Measurements from ENCODE around the gene QKI. TPM values are rescaled to one million over a fixed set of nuclear protein-coding genes. Genes with fewer than 3 reads are reported as not detected.

Gene QKI
- total RNA-seq, 2 donors from 2014 or later, result 63.0 to 316 TPM

DNA sequence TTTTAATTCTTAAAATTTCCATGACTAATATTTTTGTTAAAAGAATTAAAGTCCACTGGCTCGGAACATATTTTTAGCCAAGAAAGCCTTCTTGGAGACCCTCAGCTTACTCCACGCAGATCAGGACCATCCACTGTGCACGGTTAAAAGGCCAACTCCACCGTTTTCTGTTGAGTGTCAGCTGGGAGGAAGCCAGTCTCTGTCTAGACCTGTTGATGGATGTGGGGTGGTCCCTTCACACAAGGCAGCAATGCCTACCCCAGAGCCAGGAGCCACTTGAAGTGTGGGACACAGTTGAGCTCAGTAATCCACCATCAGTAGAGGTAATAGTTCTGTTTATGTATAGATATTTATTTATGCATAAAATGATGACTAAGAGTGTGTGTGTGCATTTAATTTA is 19.9 kb upstream of the QKI start:
- no peaks in the 10 kb centered on the region for H3K36me3 ChIP-seq
- no peaks in the 10 kb centered on the region for H3K4me1 ChIP-seq (replicated peaks)
- no peaks in the 10 kb centered on the region for H3K9me3 ChIP-seq
- 88% methylated on average over 4 of the region's 4 CpGs for WGBS
- intact Hi-C loops (cut with DNase I), result loop anchor here (10.0 kb wide), 1 partner anchor 210 kb away; no protein-coding TSS in a partner anchor
- no peaks in the 10 kb centered on the region for H3K27me3 ChIP-seq (replicated peaks; ENCODE audit: insufficient read depth)
- no peak overlapping the region for H3K27ac ChIP-seq
- TF ChIP-seq POLR2AphosphoS5 (IDR thresholded peaks at IDR 0.05), result no peak
- TF ChIP-seq POLR2A (IDR thresholded peaks at IDR 0.05), result no peak
- TF ChIP-seq, protein P1, sequence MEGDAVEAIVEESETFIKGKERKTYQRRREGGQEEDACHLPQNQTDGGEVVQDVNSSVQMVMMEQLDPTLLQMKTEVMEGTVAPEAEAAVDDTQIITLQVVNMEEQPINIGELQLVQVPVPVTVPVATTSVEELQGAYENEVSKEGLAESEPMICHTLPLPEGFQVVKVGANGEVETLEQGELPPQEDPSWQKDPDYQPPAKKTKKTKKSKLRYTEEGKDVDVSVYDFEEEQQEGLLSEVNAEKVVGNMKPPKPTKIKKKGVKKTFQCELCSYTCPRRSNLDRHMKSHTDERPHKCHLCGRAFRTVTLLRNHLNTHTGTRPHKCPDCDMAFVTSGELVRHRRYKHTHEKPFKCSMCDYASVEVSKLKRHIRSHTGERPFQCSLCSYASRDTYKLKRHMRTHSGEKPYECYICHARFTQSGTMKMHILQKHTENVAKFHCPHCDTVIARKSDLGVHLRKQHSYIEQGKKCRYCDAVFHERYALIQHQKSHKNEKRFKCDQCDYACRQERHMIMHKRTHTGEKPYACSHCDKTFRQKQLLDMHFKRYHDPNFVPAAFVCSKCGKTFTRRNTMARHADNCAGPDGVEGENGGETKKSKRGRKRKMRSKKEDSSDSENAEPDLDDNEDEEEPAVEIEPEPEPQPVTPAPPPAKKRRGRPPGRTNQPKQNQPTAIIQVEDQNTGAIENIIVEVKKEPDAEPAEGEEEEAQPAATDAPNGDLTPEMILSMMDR (IDR thresholded peaks at IDR 0.05), result no peak
- no peak for DNase-seq (ENCODE audit: low spot score)
- no peak overlapping the region for H3K4me3 ChIP-seq

DNA sequence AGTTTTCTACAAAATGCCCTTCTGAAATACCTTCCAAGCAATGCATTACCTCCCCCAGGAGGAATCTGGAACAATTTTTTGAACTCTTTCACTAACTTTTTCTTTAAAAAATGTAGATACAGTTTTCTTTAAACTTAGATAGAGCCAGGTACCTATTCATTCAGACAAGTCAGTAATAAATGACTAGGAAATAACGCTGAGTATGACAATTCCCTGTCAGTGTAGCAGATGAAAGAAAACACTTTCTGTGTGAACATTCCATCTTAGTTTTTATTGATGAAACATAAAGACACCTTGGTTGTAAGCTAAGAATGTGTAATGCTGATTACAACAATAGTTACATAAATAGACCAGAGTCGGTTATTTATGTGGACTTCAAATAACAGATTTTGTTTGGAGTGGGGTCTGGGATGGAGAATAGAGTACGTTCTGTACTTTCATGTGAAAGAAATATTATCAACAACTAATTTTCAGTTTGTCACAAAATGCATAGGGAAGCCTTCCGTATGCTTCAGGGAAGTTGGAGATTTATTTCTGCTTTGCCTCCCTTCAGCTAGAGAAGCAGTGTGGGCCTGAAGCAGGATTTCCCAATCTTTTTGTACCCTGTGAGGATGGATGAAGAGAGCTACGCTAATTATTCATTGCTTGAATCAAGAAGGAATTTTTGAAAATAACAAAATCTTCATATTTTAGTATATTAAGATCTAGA is 19.2 kb upstream of the QKI start:
- Histone ChIP-seq H3K4me3 (no peak overlapping the region), H3K36me3 (no peaks in the 10 kb centered on the region), H3K4me1 (replicated peaks) (no peaks in the 10 kb centered on the region), H3K27ac (no peak overlapping the region), H3K9me3 (no peaks in the 10 kb centered on the region), H3K27me3 (replicated peaks; ENCODE audit: insufficient read depth) (no peaks in the 10 kb centered on the region)
- TF ChIP-seq POLR2A (IDR thresholded peaks at IDR 0.05) (no peak), POLR2AphosphoS5 (IDR thresholded peaks at IDR 0.05) (no peak)
- TF ChIP-seq, protein P1 (IDR thresholded peaks at IDR 0.05), result no peak
- DNase-seq (ENCODE audit: low spot score), result no peak
- 65% methylated on average over 5 of the region's 5 CpGs for whole genome bisulfite sequencing
- intact Hi-C loops (cut with DNase I), result loop anchor here (10.0 kb wide), 1 partner anchor 210 kb away; no protein-coding TSS in a partner anchor

DNA sequence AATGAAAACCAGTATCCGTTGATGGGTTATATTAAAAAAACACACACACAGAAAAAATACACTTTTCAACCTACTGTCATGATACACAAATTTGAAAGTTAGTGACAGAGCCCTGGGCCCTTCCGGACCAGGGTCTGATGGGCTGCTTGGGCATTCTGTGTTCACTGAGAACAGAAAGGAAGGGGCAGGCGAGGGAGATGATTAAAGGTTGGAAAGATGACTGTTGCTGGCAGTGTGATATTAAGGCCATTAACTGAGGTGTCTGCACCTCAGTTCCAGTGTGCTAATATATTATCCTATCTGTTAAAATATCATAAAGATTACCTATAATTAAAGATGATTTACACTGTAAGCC is 18.7 kb upstream of the QKI start:
- no peak for DNase-seq (ENCODE audit: low spot score)
- H3K4me3 ChIP-seq, result no peak overlapping the region
- TF ChIP-seq POLR2A (IDR thresholded peaks at IDR 0.05) (no peak), POLR2AphosphoS5 (IDR thresholded peaks at IDR 0.05) (no peak)
- TF ChIP-seq, protein P1 (IDR thresholded peaks at IDR 0.05), result no peak
- no peaks in the 10 kb centered on the region for H3K4me1 ChIP-seq (replicated peaks)
- no peaks in the 10 kb centered on the region for H3K36me3 ChIP-seq
- intact Hi-C loops (cut with DNase I), result loop anchor here (10.0 kb wide), 1 partner anchor 211 kb away; no protein-coding TSS in a partner anchor
- no peaks in the 10 kb centered on the region for H3K27me3 ChIP-seq (replicated peaks; ENCODE audit: insufficient read depth)
- H3K27ac ChIP-seq, result no peak overlapping the region
- H3K9me3 ChIP-seq, result no peaks in the 10 kb centered on the region
- WGBS, result 87% methylated on average over 3 of the region's 3 CpGs

DNA sequence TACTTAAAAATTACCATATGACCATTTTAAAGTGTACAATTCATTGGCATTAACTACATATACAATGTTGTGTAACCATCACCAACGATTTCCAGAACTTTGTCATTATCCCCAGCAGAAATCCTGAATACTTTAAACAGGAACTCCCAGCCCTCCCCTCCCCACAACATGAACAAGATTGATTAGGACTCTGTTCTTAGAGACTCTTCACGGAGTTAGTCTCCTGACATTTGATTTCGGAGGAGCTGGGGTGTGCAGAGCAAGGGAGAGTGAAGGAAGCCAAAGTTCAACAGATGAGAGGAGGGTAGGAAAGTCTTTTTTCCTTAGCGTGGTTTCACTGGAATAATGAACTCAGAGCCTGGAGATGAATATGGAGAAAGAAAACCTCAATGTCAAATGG is 17.2 kb upstream of the QKI start:
- no peak overlapping the region for H3K4me3 ChIP-seq
- 76% methylated on average over 4 of the region's 4 CpGs for WGBS

More for the DNA sequence above, 17.2 kb upstream of the QKI start:
- intact Hi-C loops (cut with DNase I), result loop anchor here (10.0 kb wide), 1 partner anchor 213 kb away; no protein-coding TSS in a partner anchor
- no peaks in the 10 kb centered on the region for H3K36me3 ChIP-seq
- no peaks in the 10 kb centered on the region for H3K27me3 ChIP-seq (replicated peaks; ENCODE audit: insufficient read depth)
- no peaks in the 10 kb centered on the region for H3K9me3 ChIP-seq
- H3K4me1 ChIP-seq (replicated peaks), result no peaks in the 10 kb centered on the region
- DNase-seq (ENCODE audit: low spot score), result no peak
- no peak overlapping the region for H3K27ac ChIP-seq
- no peak for TF ChIP-seq POLR2AphosphoS5 (IDR thresholded peaks at IDR 0.05)
- TF ChIP-seq, protein P1 (IDR thresholded peaks at IDR 0.05), result no peak

Data from prostate gland (tissue), 2 donors.